ENCODE data around the gene PIK3CA.
"Not testable (repeated sequence)": the region's sequence is repeated elsewhere in the genome, so short reads cannot be mapped to it uniquely, and the experiment has no call there.

PIK3CA gene

GRCh38 chr3:179229177-179229576 lies 81.0 kb downstream of the PIK3CA start:
- no peak for TF ChIP-seq CTCF (IDR thresholded peaks at IDR 0.05; ENCODE audit: low read depth, low read length)
- no peak for DNase-seq (ENCODE audit: extremely low read depth, low read depth)

- no peak for DNase-seq (ENCODE audit: extremely low read depth, low read depth)
- TF ChIP-seq CTCF (IDR thresholded peaks at IDR 0.05; ENCODE audit: low read depth, low read length), result no peak
These were observed 84.9 kb downstream of the PIK3CA start for GRCh38 chr3:179233043-179233442.

- TF ChIP-seq CTCF (IDR thresholded peaks at IDR 0.05; ENCODE audit: low read depth, low read length), result no peak
- no peak for DNase-seq (ENCODE audit: extremely low read depth, low read depth)
These were observed 86.0 kb downstream of the PIK3CA start for GRCh38 chr3:179234199-179234598.

- DNase-seq (ENCODE audit: extremely low read depth, low read depth), result no peak
- TF ChIP-seq CTCF (IDR thresholded peaks at IDR 0.05; ENCODE audit: low read depth, low read length), result no peak
These were observed 88.6 kb downstream of the PIK3CA start for GRCh38 chr3:179236669-179237301.

GRCh38 chr3:179240299-179240698 lies 92.1 kb downstream of the PIK3CA start:
- not testable (repeated sequence) for DNase-seq (ENCODE audit: extremely low read depth, low read depth)

- not testable (repeated sequence) for DNase-seq (ENCODE audit: extremely low read depth, low read depth)
These were observed 94.7 kb downstream of the PIK3CA start for GRCh38 chr3:179242859-179243258.

GRCh38 chr3:179244878-179245277 lies 96.7 kb downstream of the PIK3CA start:
- no peak for TF ChIP-seq CTCF (IDR thresholded peaks at IDR 0.05; ENCODE audit: low read depth, low read length)
- no peak for DNase-seq (ENCODE audit: extremely low read depth, low read depth)

GRCh38 chr3:179247289-179248015 lies 99.3 kb downstream of the PIK3CA start:
- no peak for TF ChIP-seq CTCF (IDR thresholded peaks at IDR 0.05; ENCODE audit: low read depth, low read length)
- no peak for DNase-seq (ENCODE audit: extremely low read depth, low read depth)

Data from AG09319 (cell line).